Measurements from ENCODE around the gene NPTX1. TPM values are rescaled to one million over a fixed set of nuclear protein-coding genes. Genes with fewer than 3 reads are reported as not detected.

Gene NPTX1
- total RNA-seq, 4 donors from 2014 or later: 0.40 to 22.8 (median 7.2) TPM

DNA sequence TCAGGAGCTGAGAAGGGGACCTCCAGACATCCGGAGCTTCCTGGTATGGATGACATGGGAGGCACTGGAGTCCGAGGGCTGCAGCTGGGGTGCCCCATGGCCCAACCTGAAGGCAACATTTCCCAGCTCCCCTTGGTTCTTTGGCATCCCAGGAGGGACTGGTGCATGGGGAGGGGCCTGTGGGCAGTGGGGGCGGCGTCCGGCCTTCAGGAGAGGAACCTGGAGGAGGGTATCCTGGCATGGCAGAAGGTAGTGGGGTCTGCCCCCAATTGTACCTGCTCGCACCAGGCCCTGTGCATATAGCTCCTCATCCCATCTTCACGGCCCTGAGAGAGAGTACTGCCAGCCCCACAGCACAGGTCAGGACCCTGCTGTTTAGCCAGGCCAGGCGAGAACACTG lies 11.9 kb downstream of the NPTX1 start:
- in situ Hi-C loops (cut with MboI; ENCODE audit: low pct_ligation_motif_present in 1 of 4, low pct_unique_long_range_greater_than_20kb in 1 of 4, low sequenced_read_pairs in 3 of 4) (no loop called here), intact Hi-C loops (cut with DNase I; ENCODE audit: low total_unique reads) (no loop called here)
- TF ChIP-seq, protein P1, sequence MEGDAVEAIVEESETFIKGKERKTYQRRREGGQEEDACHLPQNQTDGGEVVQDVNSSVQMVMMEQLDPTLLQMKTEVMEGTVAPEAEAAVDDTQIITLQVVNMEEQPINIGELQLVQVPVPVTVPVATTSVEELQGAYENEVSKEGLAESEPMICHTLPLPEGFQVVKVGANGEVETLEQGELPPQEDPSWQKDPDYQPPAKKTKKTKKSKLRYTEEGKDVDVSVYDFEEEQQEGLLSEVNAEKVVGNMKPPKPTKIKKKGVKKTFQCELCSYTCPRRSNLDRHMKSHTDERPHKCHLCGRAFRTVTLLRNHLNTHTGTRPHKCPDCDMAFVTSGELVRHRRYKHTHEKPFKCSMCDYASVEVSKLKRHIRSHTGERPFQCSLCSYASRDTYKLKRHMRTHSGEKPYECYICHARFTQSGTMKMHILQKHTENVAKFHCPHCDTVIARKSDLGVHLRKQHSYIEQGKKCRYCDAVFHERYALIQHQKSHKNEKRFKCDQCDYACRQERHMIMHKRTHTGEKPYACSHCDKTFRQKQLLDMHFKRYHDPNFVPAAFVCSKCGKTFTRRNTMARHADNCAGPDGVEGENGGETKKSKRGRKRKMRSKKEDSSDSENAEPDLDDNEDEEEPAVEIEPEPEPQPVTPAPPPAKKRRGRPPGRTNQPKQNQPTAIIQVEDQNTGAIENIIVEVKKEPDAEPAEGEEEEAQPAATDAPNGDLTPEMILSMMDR (IDR thresholded peaks at IDR 0.05): no peak
- TF ChIP-seq POLR2AphosphoS5 (IDR thresholded peaks at IDR 0.05) (no peak), POLR2A (IDR thresholded peaks at IDR 0.05) (no peak), EP300 (IDR thresholded peaks at IDR 0.05; ENCODE audit: low read depth) (no peak)
- Histone ChIP-seq H3K36me3 (no peaks in the 10 kb centered on the region), H3K4me3 (no peak overlapping the region), H3K27ac (no peak overlapping the region), H3K4me1 (peaks cover 0 to 6% (median 3%) of the 10 kb centered on the region in 4 donors), H3K27me3 (peaks cover 37% of the 10 kb centered on the region), H3K9me3 (no peaks in the 10 kb centered on the region)
- WGBS, 2 donors (ENCODE audit: low coverage in 1 of 2): 77% methylated on average over 8 of the region's 8 CpGs; no CpG with 5 or more reads in 1 of the 2 donors
- DNase-seq: no peak

DNA sequence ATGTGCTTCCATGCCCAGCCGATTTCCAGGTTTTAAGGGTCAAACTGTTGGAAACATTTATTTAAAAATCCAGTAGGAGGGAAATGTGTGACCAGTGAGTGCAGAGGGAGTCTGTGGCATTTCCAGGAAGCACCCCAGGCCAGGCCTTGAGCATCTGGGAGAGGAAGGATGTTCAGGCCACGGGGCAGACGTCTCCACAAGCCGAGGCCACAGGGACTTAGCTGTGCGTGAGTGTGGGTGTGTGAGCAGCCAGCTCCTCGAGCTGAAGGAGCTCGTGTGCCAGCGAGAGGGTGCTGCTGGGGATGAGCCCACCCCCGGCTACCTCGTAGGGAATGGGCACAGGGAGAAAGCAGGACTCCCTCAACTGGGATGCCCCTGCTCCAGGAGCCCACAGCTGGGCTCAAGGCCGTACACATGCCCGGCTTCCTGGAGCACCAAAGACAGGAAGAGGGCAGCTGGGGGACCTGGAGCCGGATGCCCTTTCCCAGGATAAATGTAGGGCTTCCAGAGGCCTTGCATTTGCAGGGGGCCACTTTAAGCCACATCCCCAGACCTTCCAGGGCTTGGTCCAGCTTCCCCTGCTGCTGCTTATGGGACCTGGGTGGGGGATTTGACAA lies 12.5 kb downstream of the NPTX1 start:
- WGBS, 2 donors (ENCODE audit: low coverage in 1 of 2): 75% methylated on average over 13 of the region's 13 CpGs; no CpG with 5 or more reads in 1 of the 2 donors
- H3K27me3 ChIP-seq: peaks cover 31% of the 10 kb centered on the region
- TF ChIP-seq POLR2A (IDR thresholded peaks at IDR 0.05): no peak
- TF ChIP-seq, protein P1 (IDR thresholded peaks at IDR 0.05): no peak
- no peak for TF ChIP-seq POLR2AphosphoS5 (IDR thresholded peaks at IDR 0.05)
- TF ChIP-seq EP300 (IDR thresholded peaks at IDR 0.05; ENCODE audit: low read depth): no peak
- no peak for DNase-seq
- H3K4me3 ChIP-seq: no peak overlapping the region
- H3K9me3 ChIP-seq: no peaks in the 10 kb centered on the region
- intact Hi-C loops (cut with DNase I; ENCODE audit: low total_unique reads) (no loop called here), in situ Hi-C loops (cut with MboI; ENCODE audit: low pct_ligation_motif_present in 1 of 4, low pct_unique_long_range_greater_than_20kb in 1 of 4, low sequenced_read_pairs in 3 of 4) (no loop called here)
- no peaks in the 10 kb centered on the region for H3K36me3 ChIP-seq
- H3K27ac ChIP-seq: no peak overlapping the region
- peaks cover 0 to 6% (median 3%) of the 10 kb centered on the region in 4 donors for H3K4me1 ChIP-seq

DNA sequence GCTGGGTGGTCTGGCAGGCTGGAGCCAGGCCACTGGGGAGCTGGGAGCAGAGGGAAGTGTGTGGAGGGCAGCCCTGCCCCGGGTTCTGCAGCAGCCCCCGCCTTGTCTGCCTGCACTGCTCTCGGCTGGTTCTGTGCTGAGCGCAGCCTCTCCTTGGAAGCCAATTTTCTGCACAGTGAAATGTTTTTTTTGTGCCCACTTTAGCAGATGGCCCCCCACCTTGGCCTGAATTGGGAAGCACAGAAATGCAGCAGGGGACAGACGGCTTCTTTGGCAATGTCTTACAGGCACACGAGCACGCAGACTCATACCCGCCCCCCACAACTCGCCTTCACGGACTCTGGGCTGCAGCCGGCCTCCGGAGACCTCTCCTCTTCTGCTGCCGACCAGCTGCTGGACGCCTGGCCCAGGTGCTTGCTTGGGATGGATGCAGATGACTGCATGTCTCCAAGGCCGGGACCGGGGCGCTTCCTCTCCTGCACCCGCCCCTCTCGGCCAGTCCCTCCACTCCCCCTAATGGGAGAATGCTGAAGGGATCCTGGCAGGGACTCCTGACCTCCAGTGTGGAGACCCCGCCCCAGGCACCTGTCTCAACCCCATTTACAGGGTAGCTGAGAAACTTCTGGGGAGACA lies 14.8 kb downstream of the NPTX1 start:
- peak overlapping the region in 2 of 4 donors; percentile 6 to 72 for H3K27ac ChIP-seq
- TF ChIP-seq EP300 (IDR thresholded peaks at IDR 0.05; ENCODE audit: low read depth): no peak
- TF ChIP-seq, protein P1 (IDR thresholded peaks at IDR 0.05): no peak
- no peak for TF ChIP-seq POLR2A (IDR thresholded peaks at IDR 0.05)
- no peaks in the 10 kb centered on the region for H3K9me3 ChIP-seq
- DNase-seq: no peak
- H3K27me3 ChIP-seq: peaks cover 14% of the 10 kb centered on the region
- intact Hi-C loops (cut with DNase I; ENCODE audit: low total_unique reads) (no loop called here), in situ Hi-C loops (cut with MboI; ENCODE audit: low pct_ligation_motif_present in 1 of 4, low pct_unique_long_range_greater_than_20kb in 1 of 4, low sequenced_read_pairs in 3 of 4) (no loop called here)
- no peaks in the 10 kb centered on the region for H3K36me3 ChIP-seq
- WGBS, 2 donors (ENCODE audit: low coverage in 1 of 2): 68% methylated on average over 18 of the region's 20 CpGs; no CpG with 5 or more reads in 1 of the 2 donors
- H3K4me3 ChIP-seq: no peak overlapping the region
- peaks cover 0 to 16% (median 5%) of the 10 kb centered on the region in 4 donors for H3K4me1 ChIP-seq

DNA sequence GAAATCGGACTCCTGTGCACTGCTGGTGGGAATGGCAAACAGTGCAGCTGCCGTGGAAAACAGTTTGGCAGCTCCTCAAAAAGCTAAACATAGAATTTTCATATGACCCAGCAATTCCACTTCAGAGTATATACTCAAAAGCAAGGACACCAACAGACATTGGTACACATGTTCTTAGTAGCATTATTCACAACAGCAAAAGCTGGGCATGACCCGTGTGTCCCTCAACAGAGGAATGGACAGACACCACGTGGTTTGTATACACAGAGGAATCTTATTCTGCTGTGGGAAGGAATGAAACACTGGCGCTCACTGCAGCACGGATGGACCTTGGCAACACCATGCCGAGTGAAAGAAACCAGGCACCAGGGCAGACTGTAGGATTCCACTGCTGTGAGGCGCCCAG lies 16.0 kb downstream of the NPTX1 start:
- Histone ChIP-seq H3K27me3 (peaks cover 9% of the 10 kb centered on the region), H3K4me3 (no peak overlapping the region), H3K36me3 (no peaks in the 10 kb centered on the region), H3K9me3 (no peaks in the 10 kb centered on the region), H3K4me1 (peaks cover 7 to 26% (median 13%) of the 10 kb centered on the region in 4 donors), H3K27ac (peak overlapping the region in 3 of 4 donors; percentile 55 to 72 (median 59))
- 50% methylated on average over 6 to 8 of the region's 8 CpGs for WGBS, 2 donors (ENCODE audit: low coverage in 1 of 2)
- intact Hi-C loops (cut with DNase I; ENCODE audit: low total_unique reads) (no loop called here), in situ Hi-C loops (cut with MboI; ENCODE audit: low pct_ligation_motif_present in 1 of 4, low pct_unique_long_range_greater_than_20kb in 1 of 4, low sequenced_read_pairs in 3 of 4) (no loop called here)
- no peak for TF ChIP-seq POLR2A (IDR thresholded peaks at IDR 0.05)
- TF ChIP-seq POLR2AphosphoS5 (IDR thresholded peaks at IDR 0.05): peak; percentile 22 to 54 (median 42)
- DNase-seq: no peak
